Ascending aorta (tissue), 2 donors: Measurements from ENCODE around the gene EXOSC2. TPM values are rescaled to one million over a fixed set of nuclear protein-coding genes. Genes with fewer than 3 reads are reported as not detected.

Experiments used
- DNase-seq, 2 donors: peaks; one replicate each; pipeline ENCODE4 v3.0.0-alpha.2; 2019; ENCODE audit warnings: low spot score in 2 of 2
- H3K27ac ChIP-seq, 2 donors: fragments of 200-600 bp; sonication (generic); one replicate each; pipeline ENCODE4 v1.5.1; 2016 to 2017; ENCODE audit warnings: mild to moderate bottlenecking in 1 of 2
- H3K27me3 ChIP-seq: fragments of 200-600 bp; sonication (generic); one replicate; pipeline ENCODE4 v1.5.1; 2017
- H3K36me3 ChIP-seq, 2 donors: fragments of 200-600 bp; sonication (generic); one replicate each; pipeline ENCODE4 v1.5.1; 2016
- H3K4me1 ChIP-seq, 2 donors: fragments of 200-600 bp; sonication (generic); one replicate each; pipeline ENCODE4 v1.5.1; 2016 to 2017; ENCODE audit warnings: mild to moderate bottlenecking in 1 of 2
- H3K4me3 ChIP-seq, 2 donors: fragments of 200-600 bp; sonication (generic); one replicate each; pipeline ENCODE4 v1.5.1; 2016 to 2017; ENCODE audit warnings: mild to moderate bottlenecking in 1 of 2
- H3K9me3 ChIP-seq, 2 donors: fragments of 200-600 bp; sonication (generic); one replicate each; pipeline ENCODE4 v1.5.1; 2016
- CTCF ChIP-seq, 3 experiments: fragments of 200-600 bp in 2 of 3; fragments of 450-650 bp in 1 of 3; sonication (generic) in 2 of 3; IDR thresholded peaks; one replicate each; pipeline ENCODE4 v1.5.1; 2016 to 2019; ENCODE audit warnings: antibody characterized with exemption in 3 of 3, mild to moderate bottlenecking in 1 of 3, moderate library complexity in 1 of 3
- intact Hi-C: fragments of 100-400 bp; cut with DNase I; formaldehyde crosslinking; loops from one replicate; pipeline ENCODE4 v1.15.1; 2023
- total RNA-seq: library from RNA; depleted of rRNA; stranded (reverse); fragments of >200 nt; gene quantifications from one replicate; pipeline ENCODE4 v1.1.0, GENCODE V29; 2016

EXOSC2 gene
- total RNA-seq, 1 donor from 2014 or later = 20.6 TPM

- Histone ChIP-seq H3K27me3 (peaks cover 33% of the 10 kb centered on the region), H3K9me3 (no peaks in the 10 kb centered on the region), H3K27ac (no peak overlapping the region), H3K4me1 (peaks cover 3 to 42% of the 10 kb centered on the region in 2 donors), H3K4me3 (peak overlapping the region; percentile 31 to 44), H3K36me3 (no peaks in the 10 kb centered on the region)
- DNase-seq = no peak
- no peak for TF ChIP-seq CTCF (IDR thresholded peaks at IDR 0.05)
- intact Hi-C loops = no loop called here
These were observed 27.9 kb upstream of the EXOSC2 start for GRCh38 chr9:130665431-130666392.

- DNase-seq = no peak
- no peaks in the 10 kb centered on the region for H3K9me3 ChIP-seq
- H3K27me3 ChIP-seq = peaks cover 25% of the 10 kb centered on the region
- no peaks in the 10 kb centered on the region for H3K36me3 ChIP-seq
- no peak for TF ChIP-seq CTCF (IDR thresholded peaks at IDR 0.05)
- no peak overlapping the region for H3K27ac ChIP-seq
- peaks cover 0 to 33% of the 10 kb centered on the region in 2 donors for H3K4me1 ChIP-seq
- no peak overlapping the region for H3K4me3 ChIP-seq
- intact Hi-C loops = no loop called here
These were observed 27.0 kb upstream of the EXOSC2 start for GRCh38 chr9:130666393-130667119.

GRCh38 chr9:130667120-130667435, 26.5 kb upstream of the EXOSC2 start:
- no peak for DNase-seq
- H3K36me3 ChIP-seq = no peaks in the 10 kb centered on the region
- TF ChIP-seq CTCF (IDR thresholded peaks at IDR 0.05) = no peak
- H3K9me3 ChIP-seq = no peaks in the 10 kb centered on the region
- H3K4me1 ChIP-seq = peaks cover 0 to 28% of the 10 kb centered on the region in 2 donors
- peaks cover 23% of the 10 kb centered on the region for H3K27me3 ChIP-seq
- intact Hi-C loops = no loop called here
- H3K4me3 ChIP-seq = no peak overlapping the region
- H3K27ac ChIP-seq = no peak overlapping the region

- H3K9me3 ChIP-seq = no peaks in the 10 kb centered on the region
- intact Hi-C loops = no loop called here
- no peak overlapping the region for H3K4me3 ChIP-seq
- TF ChIP-seq CTCF (IDR thresholded peaks at IDR 0.05) = no peak
- H3K27ac ChIP-seq = no peak overlapping the region
- H3K4me1 ChIP-seq = peaks cover 0 to 22% of the 10 kb centered on the region in 2 donors
- no peaks in the 10 kb centered on the region for H3K36me3 ChIP-seq
- DNase-seq = no peak
- peaks cover 13% of the 10 kb centered on the region for H3K27me3 ChIP-seq
These were observed 25.4 kb upstream of the EXOSC2 start for GRCh38 chr9:130668196-130668595.

GRCh38 chr9:130668659-130669058, 24.9 kb upstream of the EXOSC2 start:
- Histone ChIP-seq H3K4me3 (no peak overlapping the region), H3K9me3 (no peaks in the 10 kb centered on the region), H3K4me1 (peaks cover 0 to 19% of the 10 kb centered on the region in 2 donors), H3K27me3 (peaks cover 13% of the 10 kb centered on the region), H3K36me3 (no peaks in the 10 kb centered on the region), H3K27ac (no peak overlapping the region)
- no peak for DNase-seq
- intact Hi-C loops = no loop called here
- no peak for TF ChIP-seq CTCF (IDR thresholded peaks at IDR 0.05)
